Measurements from ENCODE around the gene AQP9.

- TF ChIP-seq CTCF (IDR thresholded peaks at IDR 0.05) (no peak), POLR2A (IDR thresholded peaks at IDR 0.05) (no peak)
Measured at GRCh38 chr15:58096529-58097084, 41.6 kb upstream of the AQP9 start.
